ENCODE measurements around the gene RPUSD4.
"Not testable (repeated sequence)": the region's sequence is repeated elsewhere in the genome, so short reads cannot be mapped to it uniquely, and the experiment has no call there.

RPUSD4 gene

GRCh38 chr11:126211236-126212088, at the start of gene RPUSD4, which contains the start of gene FAM118B:
RPUSD4 (minus strand) TSS chr11:126211650; CDS start chr11:126211638, 12 bp downstream.
FAM118B (plus strand) TSS chr11:126211782; CDS start chr11:126235002, 23,220 bp downstream.
- DNase-seq, result peak; percentile 81 to 99 (median 97)

GRCh38 chr11:126257764-126258163, 46.3 kb upstream of the RPUSD4 start:
- peak in 1 of 58 donors; percentile 35 for DNase-seq

- DNase-seq, result no peak
These were observed 45.7 kb upstream of the RPUSD4 start for GRCh38 chr11:126257144-126257543.

- DNase-seq, result no peak
These were observed 44.8 kb upstream of the RPUSD4 start for GRCh38 chr11:126256216-126256615.

GRCh38 chr11:126255507-126255906, 44.1 kb upstream of the RPUSD4 start:
- DNase-seq, result not testable (repeated sequence)

- DNase-seq, result no peak
These were observed 43.4 kb upstream of the RPUSD4 start for GRCh38 chr11:126254819-126255218.

GRCh38 chr11:126253265-126253664, 41.8 kb upstream of the RPUSD4 start:
- DNase-seq, result no peak

GRCh38 chr11:126246636-126247035, 35.2 kb upstream of the RPUSD4 start:
- DNase-seq, result no peak

GRCh38 chr11:126233391-126233790, 21.9 kb upstream of the RPUSD4 start:
- no peak for DNase-seq

GRCh38 chr11:126232683-126233082, 21.2 kb upstream of the RPUSD4 start:
- DNase-seq, result no peak

GRCh38 chr11:126231725-126232459, 20.4 kb upstream of the RPUSD4 start:
- DNase-seq, result peak in 1 of 58 donors; percentile 6

GRCh38 chr11:126229858-126230540, 18.5 kb upstream of the RPUSD4 start:
- DNase-seq, result no peak

GRCh38 chr11:126226334-126227084, 15.1 kb upstream of the RPUSD4 start:
- no peak for DNase-seq

GRCh38 chr11:126225295-126225665, 13.8 kb upstream of the RPUSD4 start:
- no peak for DNase-seq

GRCh38 chr11:126224647-126225294, 13.3 kb upstream of the RPUSD4 start:
- peak in 3 of 58 donors; percentile 9 to 35 (median 20) for DNase-seq

- DNase-seq, result no peak
These were observed 8.1 kb upstream of the RPUSD4 start for GRCh38 chr11:126219547-126219946.

- DNase-seq, result no peak
These were observed 6.0 kb upstream of the RPUSD4 start for GRCh38 chr11:126217491-126217890.

- DNase-seq, result peak in 1 of 58 donors; percentile 15
These were observed 5.3 kb upstream of the RPUSD4 start for GRCh38 chr11:126216526-126217305.

- DNase-seq, result no peak
These were observed 3.4 kb upstream of the RPUSD4 start for GRCh38 chr11:126214841-126215240.

GRCh38 chr11:126214441-126214840, 3.0 kb upstream of the RPUSD4 start:
- DNase-seq, result peak in 1 of 58 donors; percentile 7
